GM12801 (cell line): ENCODE measurements around the gene RTBDN.

Experiments used
- CTCF ChIP-seq: IDR thresholded peaks from one replicate; pipeline ENCODE4 v1.5.1; 2011; ENCODE audit warnings: control low read depth; ENCODE audit not compliant: insufficient read length; ENCODE audit errors: extremely low read depth

RTBDN gene

GRCh38 chr19:12864721-12865715 lies 30.6 kb upstream of the RTBDN start:
- no peak for TF ChIP-seq CTCF

- TF ChIP-seq CTCF, result no peak
Measured at GRCh38 chr19:12864143-12864542, 29.8 kb upstream of the RTBDN start.

- TF ChIP-seq CTCF, result no peak
Measured at GRCh38 chr19:12859546-12859945, 25.2 kb upstream of the RTBDN start.

GRCh38 chr19:12858041-12858928 lies 23.9 kb upstream of the RTBDN start:
- no peak for TF ChIP-seq CTCF

GRCh38 chr19:12856653-12857052 lies 22.3 kb upstream of the RTBDN start:
- TF ChIP-seq CTCF, result no peak

GRCh38 chr19:12847159-12848139 lies 13.1 kb upstream of the RTBDN start:
- TF ChIP-seq CTCF, result peak; percentile 55
